OCI-LY7 (cell line): Measurements from ENCODE around the gene DLG5.

ENCODE experiments used
- CTCF ChIP-seq: fragments of 200-600 bp; sonication (generic); conservative IDR thresholded peaks from 2 replicates; pipeline ENCODE4 v1.5.1; 2014; ENCODE audit warnings: mild to moderate bottlenecking, antibody characterized with exemption, low read length, moderate library complexity, mixed read lengths
- EZH2phosphoT487 ChIP-seq: fragments of 200-600 bp; sonication (generic); IDR thresholded peaks from 2 replicates; pipeline ENCODE4 v1.6.1; 2018; ENCODE audit warnings: low read depth, borderline replicate concordance, mild to moderate bottlenecking, mixed run types, antibody characterized with exemption, low read length, moderate library complexity, mixed read lengths

GRCh38 chr10:77746047-77746707 is 180.4 kb downstream of the DLG5 start:
- TF ChIP-seq EZH2phosphoT487 = no peak
- no peak for TF ChIP-seq CTCF
